ENCODE measurements around the gene SYDE1.

- TF ChIP-seq ATF7 (IDR thresholded peaks at IDR 0.05; ENCODE audit: low read depth): no peak
- TF ChIP-seq, protein P1, sequence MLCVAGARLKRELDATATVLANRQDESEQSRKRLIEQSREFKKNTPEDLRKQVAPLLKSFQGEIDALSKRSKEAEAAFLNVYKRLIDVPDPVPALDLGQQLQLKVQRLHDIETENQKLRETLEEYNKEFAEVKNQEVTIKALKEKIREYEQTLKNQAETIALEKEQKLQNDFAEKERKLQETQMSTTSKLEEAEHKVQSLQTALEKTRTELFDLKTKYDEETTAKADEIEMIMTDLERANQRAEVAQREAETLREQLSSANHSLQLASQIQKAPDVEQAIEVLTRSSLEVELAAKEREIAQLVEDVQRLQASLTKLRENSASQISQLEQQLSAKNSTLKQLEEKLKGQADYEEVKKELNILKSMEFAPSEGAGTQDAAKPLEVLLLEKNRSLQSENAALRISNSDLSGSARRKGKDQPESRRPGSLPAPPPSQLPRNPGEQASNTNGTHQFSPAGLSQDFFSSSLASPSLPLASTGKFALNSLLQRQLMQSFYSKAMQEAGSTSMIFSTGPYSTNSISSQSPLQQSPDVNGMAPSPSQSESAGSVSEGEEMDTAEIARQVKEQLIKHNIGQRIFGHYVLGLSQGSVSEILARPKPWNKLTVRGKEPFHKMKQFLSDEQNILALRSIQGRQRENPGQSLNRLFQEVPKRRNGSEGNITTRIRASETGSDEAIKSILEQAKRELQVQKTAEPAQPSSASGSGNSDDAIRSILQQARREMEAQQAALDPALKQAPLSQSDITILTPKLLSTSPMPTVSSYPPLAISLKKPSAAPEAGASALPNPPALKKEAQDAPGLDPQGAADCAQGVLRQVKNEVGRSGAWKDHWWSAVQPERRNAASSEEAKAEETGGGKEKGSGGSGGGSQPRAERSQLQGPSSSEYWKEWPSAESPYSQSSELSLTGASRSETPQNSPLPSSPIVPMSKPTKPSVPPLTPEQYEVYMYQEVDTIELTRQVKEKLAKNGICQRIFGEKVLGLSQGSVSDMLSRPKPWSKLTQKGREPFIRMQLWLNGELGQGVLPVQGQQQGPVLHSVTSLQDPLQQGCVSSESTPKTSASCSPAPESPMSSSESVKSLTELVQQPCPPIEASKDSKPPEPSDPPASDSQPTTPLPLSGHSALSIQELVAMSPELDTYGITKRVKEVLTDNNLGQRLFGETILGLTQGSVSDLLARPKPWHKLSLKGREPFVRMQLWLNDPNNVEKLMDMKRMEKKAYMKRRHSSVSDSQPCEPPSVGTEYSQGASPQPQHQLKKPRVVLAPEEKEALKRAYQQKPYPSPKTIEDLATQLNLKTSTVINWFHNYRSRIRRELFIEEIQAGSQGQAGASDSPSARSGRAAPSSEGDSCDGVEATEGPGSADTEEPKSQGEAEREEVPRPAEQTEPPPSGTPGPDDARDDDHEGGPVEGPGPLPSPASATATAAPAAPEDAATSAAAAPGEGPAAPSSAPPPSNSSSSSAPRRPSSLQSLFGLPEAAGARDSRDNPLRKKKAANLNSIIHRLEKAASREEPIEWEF (IDR thresholded peaks at IDR 0.05; ENCODE audit: insufficient replicate concordance, low read depth, low read length): no peak
- no peak for TF ChIP-seq CTCF (IDR thresholded peaks at IDR 0.05 in 2 of 3, conservative IDR thresholded peaks at IDR 0.05 in 1 of 3; ENCODE audit: control insufficient read depth in 2 of 3, extremely low read depth in 1 of 3, insufficient read depth in 1 of 3, low read depth in 3 of 3, low read length in 3 of 3)
- TF ChIP-seq, protein P2, sequence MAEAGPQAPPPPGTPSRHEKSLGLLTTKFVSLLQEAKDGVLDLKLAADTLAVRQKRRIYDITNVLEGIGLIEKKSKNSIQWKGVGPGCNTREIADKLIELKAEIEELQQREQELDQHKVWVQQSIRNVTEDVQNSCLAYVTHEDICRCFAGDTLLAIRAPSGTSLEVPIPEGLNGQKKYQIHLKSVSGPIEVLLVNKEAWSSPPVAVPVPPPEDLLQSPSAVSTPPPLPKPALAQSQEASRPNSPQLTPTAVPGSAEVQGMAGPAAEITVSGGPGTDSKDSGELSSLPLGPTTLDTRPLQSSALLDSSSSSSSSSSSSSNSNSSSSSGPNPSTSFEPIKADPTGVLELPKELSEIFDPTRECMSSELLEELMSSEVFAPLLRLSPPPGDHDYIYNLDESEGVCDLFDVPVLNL (IDR thresholded peaks at IDR 0.05; ENCODE audit: low read depth, low read length): no peak
These were observed 48.1 kb downstream of the SYDE1 start for GRCh38 chr19:15155296-15155695.
